ENCODE data around the gene SHB.

Gene SHB

GRCh38 chr9:37880916-37881479 lies 188.0 kb downstream of the SHB start:
- DNase-seq: no peak

GRCh38 chr9:37876376-37876775 lies 192.7 kb downstream of the SHB start:
- no peak for DNase-seq

- no peak for DNase-seq
Observed at GRCh38 chr9:37873955-37874354, 195.1 kb downstream of the SHB start.

GRCh38 chr9:37870799-37871176 lies 198.2 kb downstream of the SHB start:
- DNase-seq: no peak

- no peak for DNase-seq
Observed at GRCh38 chr9:37870081-37870798, 198.8 kb downstream of the SHB start.
